ENCODE data around the gene TSC1. TPM values are rescaled to one million over a fixed set of nuclear protein-coding genes. Genes with fewer than 3 reads are reported as not detected.
A peak's percentile ranks its signal among the peaks of the same experiment; 100 is the strongest.

TSC1 gene
- 17.9 and 28.7 TPM in 2 replicates for total RNA-seq (2014; rRNA removed; shearing (Covaris generic))
- total RNA-seq (2022) = 66.2 and 78.7 TPM in 2 replicates
- percentile 81 among the genes with signal in this experiment for Bru-seq, nascent RNA
- BruChase-seq, experiment 1, labeled RNA remaining after a 6-hour chase = percentile 71 among the genes with signal in this experiment
- percentile 85 among the genes with signal in this experiment for BruChase-seq, experiment 2, labeled RNA remaining after a 2-hour chase
- long read RNA-seq, full-length matches to known transcripts = 14 of 44 reads
- long read RNA-seq, partial matches to known transcripts = 6 of 44 reads
- long read RNA-seq, other reads (novel, unspliced or antisense) = 24 of 44 reads

- ChIA-PET POLR2A (interaction anchor here (0.6 to 1.7 kb wide), 11 partner anchors 9 to 540 kb away, joined by 3 to 7 read pairs (median 4); partner anchors contain the start of genes GFI1B and GTF3C5), CTCF (ENCODE audit: unreplicated experiment) (interaction anchor here (0.6 to 0.7 kb wide), 2 partner anchors 10 to 273 kb away, joined by 3 to 21 read pairs; no protein-coding TSS in a partner anchor)
- BruUV-seq (replicated peaks) = no TSS peak
- intact Hi-C loops (cut with micrococcal nuclease; ENCODE audit: unreplicated experiment) = no loop called here
- Histone ChIP-seq H3K9me2 (ENCODE audit: insufficient read depth, low read length) (no peaks in the 10 kb centered on the region), H3K4me1 (ENCODE audit: insufficient read depth, low read length, poor library complexity, severe bottlenecking) (peaks cover 41% of the 10 kb centered on the region), H3K4me3 (ENCODE audit: low read depth, low read length, poor library complexity, severe bottlenecking) (peak within 1 kb of the TSS; percentile 95), H4K20me1 (ENCODE audit: insufficient read depth, low read length) (peaks cover 12% of the 10 kb centered on the region; the same call in 1 of the 2 replicates), H3K4me2 (ENCODE audit: low read length) (peak within 1 kb of the TSS; percentile 97), H3K36me3 (ENCODE audit: insufficient read depth, low read length) (no peaks in the 10 kb centered on the region), H3K9me3 (ENCODE audit: low read length) (no peaks in the 10 kb centered on the region), H3K79me2 (ENCODE audit: insufficient read depth, low read depth, low read length) (peaks cover 48% of the 10 kb centered on the region), H3K27ac (ENCODE audit: low read depth, low read length, poor library complexity, severe bottlenecking) (peak within 1 kb of the TSS; percentile 86), H2AFZ (ENCODE audit: low read length) (peak within 1 kb of the TSS; percentile 71)
- TF ChIP-seq EZH2phosphoT487 (IDR thresholded peaks at IDR 0.05; ENCODE audit: borderline replicate concordance, low read depth, low read length) = no peak
- TF ChIP-seq CTCF (conservative IDR thresholded peaks at IDR 0.05; ENCODE audit: low read length) = no peak
- peak; percentile 97 for DNase-seq (ENCODE audit: low spot score)
Observed at GRCh38 chr9:132944294-132945185, at the start of gene TSC1. Gene TSC1, minus strand, starts transcription at chr9:132944616. Its CDS starts 15,744 bp downstream, at chr9:132928872.

- peaks cover 21% of the 10 kb centered on the region for H3K4me1 ChIP-seq (ENCODE audit: insufficient read depth, low read length, poor library complexity, severe bottlenecking)
- no peak overlapping the region for H3K4me3 ChIP-seq (ENCODE audit: low read depth, low read length, poor library complexity, severe bottlenecking)
- H4K20me1 ChIP-seq (ENCODE audit: insufficient read depth, low read length) = no peaks in the 10 kb centered on the region
- ChIA-PET CTCF (ENCODE audit: unreplicated experiment) (no interaction called here), POLR2A (no interaction called here)
- no peaks in the 10 kb centered on the region for H3K9me3 ChIP-seq (ENCODE audit: low read length)
- BruUV-seq (replicated peaks) = no TSS peak
- no peak overlapping the region for H2AFZ ChIP-seq (ENCODE audit: low read length)
- H3K27ac ChIP-seq (ENCODE audit: low read depth, low read length, poor library complexity, severe bottlenecking) = no peak overlapping the region
- H3K9me2 ChIP-seq (ENCODE audit: insufficient read depth, low read length) = no peaks in the 10 kb centered on the region
- no peak for TF ChIP-seq EZH2phosphoT487 (IDR thresholded peaks at IDR 0.05; ENCODE audit: borderline replicate concordance, low read depth, low read length)
- no peak for TF ChIP-seq CTCF (conservative IDR thresholded peaks at IDR 0.05; ENCODE audit: low read length)
- no peaks in the 10 kb centered on the region for H3K36me3 ChIP-seq (ENCODE audit: insufficient read depth, low read length)
- DNase-seq (ENCODE audit: low spot score) = no peak
- intact Hi-C loops (cut with micrococcal nuclease; ENCODE audit: unreplicated experiment) = no loop called here
- no peaks in the 10 kb centered on the region for H3K79me2 ChIP-seq (ENCODE audit: insufficient read depth, low read depth, low read length)
- no peak overlapping the region for H3K4me2 ChIP-seq (ENCODE audit: low read length)
Observed at GRCh38 chr9:132993511-132993939, 49.1 kb upstream of the TSC1 start.

All from OCI-LY7 (cell line).